NCI-H128 (cell line): ENCODE data around the gene SMNDC1.
A peak's percentile ranks its signal among the peaks of the same experiment; 100 is the strongest.
"Not testable (repeated sequence)": the region's sequence is repeated elsewhere in the genome, so short reads cannot be mapped to it uniquely, and the experiment has no call there.

Experiments used
- DNase-seq: peaks from one replicate; lab custom pipeline; 2025; ENCODE audit not compliant: unreplicated experiment; lab: John Stamatoyannopoulos, UW

Gene SMNDC1

GRCh38 chr10:110284262-110284661 is 20.5 kb downstream of the SMNDC1 start:
- DNase-seq = no peak

DNA sequence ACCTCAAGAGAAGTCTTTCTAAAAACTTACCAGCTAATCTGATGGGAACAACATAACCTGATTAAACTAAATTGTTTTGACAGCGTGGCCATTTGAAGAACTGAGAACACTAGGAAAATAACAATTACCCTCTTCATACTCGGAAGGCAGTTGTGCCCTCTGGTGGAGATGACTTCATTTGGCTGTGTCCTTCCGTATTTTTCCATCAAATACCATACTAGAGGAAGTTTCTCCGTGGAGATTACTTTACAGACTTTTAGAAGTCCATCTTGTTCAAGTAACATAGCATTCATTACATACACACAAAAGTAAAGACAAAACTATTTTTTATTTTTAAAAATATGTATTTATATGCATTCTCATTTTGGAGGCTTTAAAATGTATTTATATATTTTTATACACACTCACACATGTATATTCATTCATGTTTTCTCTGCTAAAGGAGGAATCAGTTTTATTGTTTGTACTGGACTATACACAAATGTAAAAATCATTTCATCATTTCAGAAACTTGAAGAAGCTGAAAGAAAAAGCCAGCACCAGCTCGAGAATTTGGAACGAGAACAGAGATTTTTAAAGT is 25.2 kb downstream of the SMNDC1 start:
- no peak for DNase-seq

GRCh38 chr10:110278562-110279406 is 25.9 kb downstream of the SMNDC1 start:
- no peak for DNase-seq

DNA sequence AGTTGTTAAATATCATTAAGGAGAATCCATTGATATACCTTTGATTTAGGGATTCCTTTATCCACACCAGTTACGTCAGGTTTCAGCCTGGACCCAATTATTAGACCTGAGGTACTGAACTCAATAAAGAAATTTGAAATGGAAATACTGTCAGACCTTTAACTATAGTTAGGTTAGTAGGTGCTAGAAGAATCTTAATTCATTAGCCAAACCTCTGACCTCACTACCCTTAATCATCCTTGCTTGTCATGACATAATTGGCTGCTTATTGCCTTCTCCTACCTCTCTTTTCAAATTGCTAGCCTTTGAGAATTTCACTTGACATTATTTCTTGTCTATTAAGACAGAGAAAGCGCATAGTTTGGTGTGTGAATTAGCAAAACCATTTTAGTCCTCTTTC is 27.1 kb downstream of the SMNDC1 start:
- no peak for DNase-seq

GRCh38 chr10:110276603-110277002 is 28.1 kb downstream of the SMNDC1 start:
- no peak for DNase-seq

DNA sequence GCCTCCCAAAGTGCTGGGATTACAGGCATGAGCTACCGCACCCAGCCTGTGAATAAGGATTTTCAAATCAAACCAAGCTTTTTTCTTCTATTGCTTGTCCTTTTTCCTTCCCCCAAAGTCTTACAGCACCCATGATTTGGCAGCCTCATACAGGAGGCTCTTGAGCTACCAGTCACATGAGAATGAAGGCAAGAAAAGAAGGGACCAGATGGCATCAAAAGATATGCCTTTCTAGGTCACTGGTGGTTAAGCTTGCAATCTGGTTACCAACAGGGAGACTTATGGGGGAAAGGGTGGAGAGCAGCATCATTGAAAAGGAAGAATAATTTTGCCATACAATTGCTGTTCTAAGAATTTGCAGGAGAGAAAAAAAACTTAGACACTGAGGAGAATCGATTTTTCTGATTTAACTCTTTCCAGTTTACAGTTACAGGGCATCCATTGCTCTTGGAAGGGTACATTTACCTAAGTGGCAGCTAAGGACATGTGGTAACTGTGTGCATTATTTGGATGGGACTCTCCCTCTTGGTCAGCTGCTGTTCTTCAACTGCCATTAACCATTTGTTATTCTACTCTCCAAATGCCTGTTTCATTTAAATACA is 29.5 kb downstream of the SMNDC1 start:
- no peak for DNase-seq

DNA sequence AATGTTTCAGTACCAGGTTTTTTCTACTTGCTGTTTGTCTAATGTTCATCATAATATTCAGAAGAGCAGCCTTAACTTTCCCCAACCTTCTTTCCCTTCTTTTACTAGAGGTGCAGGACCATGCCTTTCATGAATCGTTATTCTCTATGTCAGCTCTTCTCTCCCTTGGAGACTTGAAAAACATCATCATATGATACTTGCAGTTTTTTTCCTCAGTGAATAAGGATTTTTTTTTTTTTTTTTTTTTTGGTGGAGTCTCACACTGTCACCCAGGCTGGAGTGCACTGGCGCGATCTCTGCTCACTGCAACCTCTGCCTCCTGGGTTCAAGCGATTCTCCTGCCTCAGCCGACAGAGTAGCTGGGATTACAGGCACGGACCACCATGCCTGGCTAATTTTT is 30.1 kb downstream of the SMNDC1 start:
- no peak for DNase-seq

DNA sequence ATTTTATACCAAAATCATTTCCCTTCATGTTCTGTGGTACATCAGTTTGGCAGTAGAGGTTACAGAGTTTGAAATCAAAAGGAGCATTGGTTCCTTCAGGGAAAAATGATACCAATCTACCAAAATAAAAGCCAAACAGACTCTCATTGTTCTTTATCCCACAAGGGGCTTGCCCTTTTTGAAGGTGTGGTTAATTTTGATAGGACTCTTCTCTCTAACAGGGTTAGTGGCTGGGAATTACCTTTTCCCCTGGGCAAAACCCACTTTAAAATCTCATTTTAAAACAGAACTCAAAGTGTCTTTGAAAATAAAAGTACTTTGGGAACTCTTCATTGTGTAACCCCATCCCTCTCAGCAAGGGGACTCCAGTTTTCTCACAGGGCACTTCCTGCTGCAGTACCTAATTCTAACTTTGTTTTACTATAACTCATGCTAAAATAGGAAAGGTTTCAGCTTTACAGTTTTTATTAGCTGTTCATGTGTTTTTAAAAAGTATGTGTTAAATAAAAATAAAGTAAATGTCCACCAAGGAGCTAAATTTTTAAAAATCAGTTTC is 30.6 kb downstream of the SMNDC1 start:
- peak; percentile 1 for DNase-seq

DNA sequence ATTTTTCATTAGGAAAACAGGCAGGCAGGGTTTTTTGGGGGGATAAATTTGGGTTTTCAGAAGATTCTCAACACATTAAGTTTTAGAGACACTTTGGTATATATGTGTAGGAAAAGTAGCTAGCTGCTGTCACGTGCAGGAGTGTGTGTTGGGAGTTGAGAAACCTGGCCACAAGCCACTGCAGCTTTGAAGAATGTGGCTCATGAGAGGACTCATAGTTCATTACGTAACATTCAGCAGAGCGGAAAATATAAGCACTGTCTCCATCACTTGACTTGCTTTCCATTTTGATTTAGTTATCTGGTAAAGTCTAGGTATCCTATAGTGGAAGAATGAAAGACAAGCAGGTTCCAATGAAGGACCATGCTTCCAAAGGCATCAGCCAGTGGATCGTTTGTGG is 31.2 kb downstream of the SMNDC1 start:
- DNase-seq = no peak

DNA sequence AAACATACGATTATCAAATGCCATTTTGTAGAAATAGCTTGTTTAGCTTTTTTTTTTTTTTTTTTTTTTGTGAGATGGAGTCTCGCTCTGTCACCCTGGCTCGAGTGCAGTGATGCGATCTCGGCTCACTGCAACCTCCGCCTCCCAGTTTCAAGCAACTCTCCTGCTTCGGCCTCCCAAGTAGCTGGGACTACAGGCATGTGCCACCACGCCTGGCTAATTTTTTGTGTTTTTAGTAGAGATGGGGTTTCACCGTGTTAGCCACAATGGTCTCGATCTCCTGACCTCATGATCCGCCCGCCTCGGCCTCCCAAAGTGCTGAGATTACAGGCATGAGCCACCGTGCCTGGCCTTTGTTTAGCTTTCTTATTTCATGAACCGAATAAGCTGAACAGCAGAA is 31.7 kb downstream of the SMNDC1 start:
- DNase-seq = not testable (repeated sequence)

DNA sequence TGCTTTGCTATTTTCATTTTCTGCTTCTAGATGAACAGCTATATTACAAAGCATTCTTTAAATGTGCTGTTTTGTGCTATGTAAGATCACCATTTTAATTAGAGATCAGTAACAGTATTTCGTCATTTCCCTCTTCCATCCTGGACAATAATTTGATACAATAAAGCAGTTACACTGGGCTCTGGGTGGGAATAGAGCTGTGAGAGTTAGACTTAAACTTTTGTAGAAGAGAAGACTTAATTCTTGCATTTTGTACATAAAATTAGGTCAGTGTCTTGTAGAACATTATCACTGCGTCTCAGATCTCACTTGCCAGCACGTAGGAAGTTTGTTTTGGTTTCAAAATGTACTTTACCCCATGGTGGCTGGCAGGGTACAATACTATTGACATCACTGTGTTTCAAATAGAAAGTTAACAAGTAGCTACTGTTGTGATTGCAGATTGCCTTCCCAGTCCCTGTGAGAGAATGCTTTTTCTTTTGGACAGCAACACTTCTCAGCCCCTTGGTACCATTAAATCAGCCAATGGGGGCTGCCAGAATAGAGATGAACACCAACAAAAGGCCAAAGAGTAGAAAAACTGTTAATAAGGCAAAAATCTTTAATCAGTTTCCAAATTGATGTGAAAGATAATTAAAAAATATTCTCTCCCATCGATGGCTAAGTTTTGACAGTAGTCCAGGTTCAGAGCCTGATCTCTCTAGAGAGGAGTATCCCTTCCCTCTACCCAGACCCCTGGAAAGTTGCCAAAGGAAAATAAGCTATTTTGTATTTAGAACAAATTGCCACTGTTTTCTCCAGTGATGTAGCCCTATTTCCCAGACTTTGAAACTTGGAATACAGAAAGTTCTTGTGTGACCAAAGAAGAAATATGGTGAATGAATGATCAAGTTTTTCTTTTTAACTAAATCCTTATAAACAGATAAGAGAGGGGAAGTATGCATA is 35.1 kb downstream of the SMNDC1 start:
- DNase-seq = no peak

DNA sequence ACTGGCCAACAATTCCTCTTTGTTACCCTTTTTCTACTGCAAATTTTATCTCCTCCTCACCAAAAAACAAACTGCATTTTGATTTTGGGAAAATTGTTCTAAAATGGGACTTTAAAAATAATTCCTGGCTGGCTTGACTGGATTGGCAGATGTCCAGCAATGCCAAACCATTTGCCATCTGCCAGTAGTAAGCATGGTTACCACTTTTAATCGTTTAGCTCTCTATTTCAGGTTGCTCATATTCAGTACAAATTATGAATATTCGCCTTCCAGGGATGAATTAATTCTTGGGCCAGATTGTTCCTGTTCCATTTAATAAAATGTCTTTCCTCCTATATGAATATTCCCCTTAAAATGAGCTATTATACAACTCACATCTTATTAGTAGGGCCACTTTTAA is 35.7 kb downstream of the SMNDC1 start:
- no peak for DNase-seq

- DNase-seq = no peak
Observed at GRCh38 chr10:110268442-110268841, 36.3 kb downstream of the SMNDC1 start.

GRCh38 chr10:110267276-110267675 is 37.4 kb downstream of the SMNDC1 start:
- DNase-seq = no peak

DNA sequence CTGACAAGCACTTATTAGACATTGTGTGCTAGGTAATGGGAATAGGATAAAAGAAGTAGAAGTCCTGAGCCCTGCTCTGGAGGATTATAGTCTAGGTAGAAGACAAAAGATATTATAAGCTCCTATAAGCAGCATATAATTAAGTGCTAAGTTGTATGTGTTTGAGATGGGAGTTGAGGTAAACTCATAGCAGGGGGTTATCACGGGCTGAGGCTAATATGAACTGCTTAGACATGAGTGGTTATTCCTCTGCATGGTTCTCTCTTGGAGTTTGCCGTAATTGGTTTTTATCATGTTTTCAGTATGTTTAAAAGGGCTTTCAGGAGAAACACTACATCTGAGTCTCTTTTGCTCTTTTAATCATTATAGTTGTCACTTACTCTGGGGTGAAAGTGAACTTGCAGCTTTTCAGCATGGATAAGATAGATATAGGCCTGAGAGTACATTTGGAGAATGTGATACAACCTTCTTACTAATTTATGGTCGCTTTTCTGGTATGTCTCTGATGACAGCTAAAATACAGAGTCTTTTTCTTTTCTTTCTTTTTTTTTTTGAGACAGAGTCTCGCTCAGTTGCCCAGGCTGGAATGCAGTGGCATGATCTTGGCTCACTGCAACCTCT is 39.0 kb downstream of the SMNDC1 start:
- no peak for DNase-seq

GRCh38 chr10:110263164-110263563 is 41.6 kb downstream of the SMNDC1 start:
- no peak for DNase-seq

GRCh38 chr10:110260746-110261477 is 43.8 kb downstream of the SMNDC1 start:
- DNase-seq = no peak

- no peak for DNase-seq
Observed at GRCh38 chr10:110259317-110259716, 45.4 kb downstream of the SMNDC1 start.

DNA sequence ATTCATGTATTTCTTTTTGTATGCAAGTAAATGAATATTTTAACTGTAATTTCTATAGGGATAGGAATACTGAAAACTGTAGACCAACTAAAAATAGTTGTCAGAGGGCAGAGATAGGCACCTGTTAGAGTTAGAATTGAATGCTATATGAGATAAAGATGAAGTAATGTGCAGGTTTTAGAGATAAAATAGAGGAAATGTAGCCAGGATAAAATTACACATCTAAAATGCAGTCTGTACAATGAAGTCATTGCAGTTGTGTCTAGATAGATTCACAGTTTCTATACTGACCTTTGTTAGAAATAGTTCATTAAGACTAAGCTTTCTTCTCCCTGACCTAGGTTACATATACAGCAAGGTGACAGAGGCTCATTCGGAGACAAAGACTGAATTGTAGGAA is 46.2 kb downstream of the SMNDC1 start:
- DNase-seq = no peak

DNA sequence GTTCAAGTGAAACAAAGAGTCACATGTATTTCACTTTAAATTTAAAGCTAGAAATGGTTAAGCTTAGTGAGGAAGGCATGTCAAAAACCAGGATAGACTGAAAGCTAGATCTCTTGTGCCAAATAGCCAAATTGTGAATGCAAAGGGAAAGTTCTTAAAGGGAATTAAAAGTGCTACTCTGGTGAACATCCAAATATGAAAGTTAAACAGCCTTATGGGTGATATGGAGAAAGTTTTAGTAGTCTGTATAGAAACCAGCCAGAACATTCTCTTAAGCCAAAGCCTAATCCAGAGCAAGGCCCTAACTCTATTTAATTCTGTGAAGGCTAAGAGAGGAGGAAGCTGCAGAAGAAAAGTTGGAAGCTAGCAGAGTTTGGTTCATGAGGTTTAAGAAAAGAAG is 50.3 kb downstream of the SMNDC1 start:
- no peak for DNase-seq
